Mammary epithelial cell (primary cell): Measurements from ENCODE around the gene PRPF8.

ENCODE experiments used
- EZH2 ChIP-seq: IDR thresholded peaks from 2 replicates; pipeline ENCODE4 v1.6.1; 2012; ENCODE audit warnings: low read length, inconsistent platforms, borderline replicate concordance
- TF ChIP-seq, protein P1 (sequence below), 2 donors: IDR thresholded peaks in 1 of 2; conservative IDR thresholded peaks in 1 of 2; 2 replicates each; pipeline ENCODE4 v1.5.1; 2011 to 2012; ENCODE audit warnings: inconsistent platforms in 2 of 2, low read length in 2 of 2, mild to moderate bottlenecking in 2 of 2, control low read depth in 1 of 2, low read depth in 1 of 2; ENCODE audit not compliant: insufficient read depth in 1 of 2; ENCODE audit errors: extremely low read depth in 1 of 2

DNA sequence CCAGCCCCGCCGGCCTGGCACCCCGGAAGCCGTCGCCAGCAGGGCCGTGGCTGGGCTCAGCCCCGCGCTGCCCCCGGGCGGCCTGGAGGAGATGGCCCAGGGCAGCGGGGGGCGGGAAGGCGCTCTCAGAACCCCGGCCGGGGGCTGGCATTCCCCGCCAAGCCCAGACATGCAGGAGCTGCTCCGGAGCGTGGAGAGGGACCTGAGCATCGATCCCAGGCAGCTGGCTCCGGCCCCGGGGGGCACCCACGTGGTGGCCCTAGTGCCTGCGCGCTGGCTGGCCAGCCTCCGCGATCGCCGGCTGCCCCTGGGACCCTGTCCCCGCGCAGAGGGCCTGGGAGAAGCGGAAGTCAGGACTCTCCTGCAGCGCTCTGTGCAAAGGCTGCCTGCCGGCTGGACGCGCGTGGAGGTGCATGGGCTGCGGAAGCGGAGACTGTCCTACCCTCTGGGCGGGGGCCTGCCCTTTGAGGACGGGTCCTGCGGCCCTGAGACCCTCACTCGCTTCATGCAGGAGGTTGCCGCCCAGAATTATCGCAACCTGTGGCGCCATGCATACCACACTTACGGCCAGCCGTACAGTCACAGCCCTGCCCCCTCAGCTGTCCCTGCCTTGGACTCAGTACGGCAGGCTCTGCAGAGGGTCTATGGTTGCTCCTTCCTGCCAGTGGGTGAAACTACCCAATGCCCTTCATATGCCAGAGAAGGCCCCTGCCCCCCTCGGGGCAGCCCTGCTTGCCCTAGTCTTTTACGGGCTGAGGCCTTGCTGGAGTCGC lies 40.4 kb upstream of the PRPF8 start:
- TF ChIP-seq, protein P1, sequence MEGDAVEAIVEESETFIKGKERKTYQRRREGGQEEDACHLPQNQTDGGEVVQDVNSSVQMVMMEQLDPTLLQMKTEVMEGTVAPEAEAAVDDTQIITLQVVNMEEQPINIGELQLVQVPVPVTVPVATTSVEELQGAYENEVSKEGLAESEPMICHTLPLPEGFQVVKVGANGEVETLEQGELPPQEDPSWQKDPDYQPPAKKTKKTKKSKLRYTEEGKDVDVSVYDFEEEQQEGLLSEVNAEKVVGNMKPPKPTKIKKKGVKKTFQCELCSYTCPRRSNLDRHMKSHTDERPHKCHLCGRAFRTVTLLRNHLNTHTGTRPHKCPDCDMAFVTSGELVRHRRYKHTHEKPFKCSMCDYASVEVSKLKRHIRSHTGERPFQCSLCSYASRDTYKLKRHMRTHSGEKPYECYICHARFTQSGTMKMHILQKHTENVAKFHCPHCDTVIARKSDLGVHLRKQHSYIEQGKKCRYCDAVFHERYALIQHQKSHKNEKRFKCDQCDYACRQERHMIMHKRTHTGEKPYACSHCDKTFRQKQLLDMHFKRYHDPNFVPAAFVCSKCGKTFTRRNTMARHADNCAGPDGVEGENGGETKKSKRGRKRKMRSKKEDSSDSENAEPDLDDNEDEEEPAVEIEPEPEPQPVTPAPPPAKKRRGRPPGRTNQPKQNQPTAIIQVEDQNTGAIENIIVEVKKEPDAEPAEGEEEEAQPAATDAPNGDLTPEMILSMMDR (conservative IDR thresholded peaks at IDR 0.05 in 1 of 2, IDR thresholded peaks at IDR 0.05 in 1 of 2; ENCODE audit: extremely low read depth in 1 of 2, insufficient read depth in 1 of 2, low read depth in 1 of 2, low read length in 2 of 2) = no peak
- no peak for TF ChIP-seq EZH2
